B cell (primary cell): ENCODE results near the gene PML. TPM values are rescaled to one million over a fixed set of nuclear protein-coding genes. Genes with fewer than 3 reads are reported as not detected.

ENCODE experiments used
- ATAC-seq: fragments of 200-7000 bp; cut with Tn5 transposase; one replicate; pipeline ENCODE4 v1.10.0; 2021; ENCODE audit warnings: low read depth, mild to moderate bottlenecking, moderate number of reproducible peaks, moderate library complexity
- CTCF ChIA-PET: fragments of 350-600 bp; sonication (Branson Sonifier 250); formaldehyde crosslinking; loops from one replicate; lab custom pipeline; 2021; ENCODE audit warnings: antibody characterized with exemption, inconsistent platforms; lab: Charles Lee
- POLR2A ChIA-PET: fragments of 350-600 bp; sonication (Branson Sonifier 250); formaldehyde crosslinking; loops from one replicate; lab custom pipeline; 2021; ENCODE audit warnings: antibody characterized with exemption; lab: Charles Lee
- DNase-seq: peaks from one replicate; pipeline ENCODE4 v3.0.0; 2013
- H2AFZ ChIP-seq: 2 replicates; pipeline ENCODE4 v1.6.1; 2012; ENCODE audit warnings: mild to moderate bottlenecking, low read depth, low read length; ENCODE audit not compliant: insufficient read depth, poor library complexity, severe bottlenecking
- H3K27ac ChIP-seq, 2 donors: 1 replicate in 1 of 2; 2 replicates in 1 of 2; pipeline ENCODE4 v1.5.1; 2012 to 2013; ENCODE audit warnings: low read length in 2 of 2, mild to moderate bottlenecking in 2 of 2, moderate library complexity in 1 of 2
- H3K27me3 ChIP-seq, 4 experiments: fragments of 200-600 bp in 1 of 4; sonication (generic) in 1 of 4; replicated peaks in 1 of 4; 1 replicate in 2 of 4; 2 replicates in 2 of 4; pipeline versions ENCODE4 v1.6.1 to v1.7.0; 2013 to 2016; ENCODE audit warnings: low read length in 3 of 4, mild to moderate bottlenecking in 2 of 4, mixed read lengths in 1 of 4, moderate library complexity in 1 of 4; ENCODE audit not compliant: insufficient read depth in 4 of 4, control insufficient read depth in 3 of 4; ENCODE audit errors: control extremely low read depth in 1 of 4
- H3K36me3 ChIP-seq, 2 experiments: replicated peaks in 1 of 2; 1 replicate in 1 of 2; 2 replicates in 1 of 2; pipeline versions ENCODE4 v1.6.1 to v1.7.1; 2013; ENCODE audit warnings: low read length in 1 of 2; ENCODE audit not compliant: insufficient read depth in 2 of 2, control insufficient read depth in 1 of 2; ENCODE audit errors: control extremely low read depth in 1 of 2, extremely low read depth in 1 of 2
- H3K4me1 ChIP-seq, 2 donors: fragments of 200-600 bp in 1 of 2; sonication (generic) in 1 of 2; 1 replicate in 1 of 2; 2 replicates in 1 of 2; pipeline versions ENCODE4 v1.5.1 to v1.6.1; 2013 to 2017; ENCODE audit warnings: low read length in 2 of 2; ENCODE audit not compliant: control insufficient read depth in 2 of 2, insufficient read depth in 2 of 2
- H3K4me2 ChIP-seq: replicated peaks from 2 replicates; pipeline ENCODE3; 2012; ENCODE audit warnings: mild to moderate bottlenecking, low read depth, low read length; ENCODE audit not compliant: poor library complexity, severe bottlenecking
- H3K4me3 ChIP-seq, 5 experiments: fragments of 200-600 bp in 1 of 5; sonication (generic) in 1 of 5; 1 replicate in 3 of 5; 2 replicates in 2 of 5; pipeline versions ENCODE4 v1.5.1 to v1.7.0; 2011 to 2016; ENCODE audit warnings: low read length in 4 of 5, mild to moderate bottlenecking in 4 of 5, low read depth in 2 of 5, control low read depth in 1 of 5, moderate library complexity in 1 of 5; ENCODE audit not compliant: insufficient read depth in 1 of 5; ENCODE audit errors: control extremely low read depth in 1 of 5, extremely low read depth in 1 of 5
- H3K79me2 ChIP-seq: fragments of 200-600 bp; sonication (generic); one replicate; pipeline ENCODE4 v1.6.0; 2016; ENCODE audit warnings: low read length; ENCODE audit not compliant: control insufficient read depth, insufficient read depth
- H3K9ac ChIP-seq: fragments of 200-600 bp; sonication (generic); 2 replicates; pipeline ENCODE4 v1.6.1; 2017; ENCODE audit warnings: mild to moderate bottlenecking, low read length, moderate library complexity
- H3K9me3 ChIP-seq, 3 donors: one replicate each; pipeline versions ENCODE4 v1.6.1 to v1.7.1; 2013; ENCODE audit warnings: low read length in 2 of 3; ENCODE audit not compliant: control insufficient read depth in 2 of 3, insufficient read depth in 1 of 3; ENCODE audit errors: control extremely low read depth in 1 of 3
- H4K20me1 ChIP-seq: 2 replicates; pipeline ENCODE4 v1.6.0; 2012; ENCODE audit warnings: mild to moderate bottlenecking, low read length; ENCODE audit not compliant: insufficient read depth, control insufficient read depth, poor library complexity, severe bottlenecking
- H3K27ac Mint-ChIP-seq: one replicate; pipeline ENCODE4 v1.8.0; 2021; ENCODE audit warnings: mixed read lengths
- H3K27me3 Mint-ChIP-seq: one replicate; pipeline ENCODE4 v1.8.0; 2021; ENCODE audit warnings: mixed read lengths
- H3K4me1 Mint-ChIP-seq: one replicate; pipeline ENCODE4 v1.8.0; 2021; ENCODE audit warnings: mixed read lengths
- H3K4me3 Mint-ChIP-seq: one replicate; pipeline ENCODE4 v1.8.0; 2021; ENCODE audit warnings: mixed read lengths
- H3K9me3 Mint-ChIP-seq: one replicate; pipeline ENCODE4 v1.8.0; 2022; ENCODE audit warnings: mixed read lengths; ENCODE audit not compliant: insufficient read depth
- CTCF ChIP-seq: fragments of 200-600 bp; IDR thresholded peaks from one replicate; pipeline ENCODE4 v1.8.0; 2022; ENCODE audit warnings: antibody characterized with exemption, mild to moderate bottlenecking
- EZH2 ChIP-seq: IDR thresholded peaks from 2 replicates; pipeline ENCODE4 v1.6.1; 2012; ENCODE audit warnings: borderline replicate concordance, low read depth, mild to moderate bottlenecking, moderate library complexity, low read length; ENCODE audit not compliant: insufficient read depth, poor library complexity, severe bottlenecking
- WGBS: methylation state at CpG from one replicate; pipeline ENCODE4 v1.1.5; 2013; ENCODE audit warnings: missing lambda C conversion rate; ENCODE audit not compliant: insufficient coverage; 5-methylcytosine and 5-hydroxymethylcytosine counted together
- intact Hi-C: fragments of 100-400 bp; cut with micrococcal nuclease; formaldehyde crosslinking; loops from one replicate; pipeline ENCODE4 v1.10.0; 2022
- polyA plus RNA-seq: library from polyadenylated mRNA; depleted of rRNA; stranded (reverse); fragments of >200 nt; gene quantifications from 2 replicates; pipeline ENCODE4 v1.2.3, GENCODE V29; 2012
- total RNA-seq, 2 donors: library from RNA; stranded (reverse); fragments of 120-200 nt in 1 of 2; gene quantifications; 1 replicate in 1 of 2; 2 replicates in 1 of 2; pipeline versions ENCODE4 v1.2.3 to v1.2.4, GENCODE V29; 2013 to 2022

PML gene
- total and polyA plus RNA-seq, 2 donors (not counting 1 experiment from before 2014, with no cell fraction given): 59.2 to 66.3 TPM

DNA sequence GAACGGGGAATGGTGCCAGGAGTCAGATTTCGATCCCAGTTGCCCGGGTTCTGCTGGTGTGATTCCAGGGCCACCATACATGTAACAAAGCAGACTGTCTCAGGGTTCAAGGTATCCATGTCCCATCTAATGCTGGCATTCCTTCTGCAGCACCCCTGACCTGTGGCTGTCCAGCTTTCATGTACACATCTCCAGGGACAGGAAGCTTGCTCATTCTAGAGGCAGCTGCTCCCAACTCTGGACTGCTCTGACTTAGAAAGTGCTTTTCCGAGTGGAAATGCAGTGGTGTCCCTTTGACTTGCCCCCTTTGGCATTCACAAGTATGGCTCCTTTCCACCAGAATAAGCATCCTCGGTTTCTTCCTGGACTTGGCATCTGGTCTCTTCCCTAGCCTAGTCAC lies 30.9 kb downstream of the PML start:
- H3K27me3 Mint-ChIP-seq: no peaks in the 10 kb centered on the region

GRCh38 chr15:74027688-74028087 lies 33.2 kb downstream of the PML start:
- intact Hi-C loops: no loop called here

More for the DNA sequence above, 30.9 kb downstream of the PML start:
- Mint-ChIP-seq H3K27ac (no peak overlapping the region), H3K4me3 (no peak overlapping the region), H3K4me1 (peaks cover 1% of the 10 kb centered on the region), H3K9me3 (no peaks in the 10 kb centered on the region)
- Histone ChIP-seq H3K36me3 (peaks cover 14 to 76% of the 10 kb centered on the region in 2 experiments), H2AFZ (no peak overlapping the region), H3K27me3 (no peaks in the 10 kb centered on the region), H3K4me3 (no peak overlapping the region), H3K4me2 (no peak overlapping the region), H4K20me1 (peaks cover 52% of the 10 kb centered on the region), H3K9me3 (no peaks in the 10 kb centered on the region), H3K79me2 (peaks cover 47% of the 10 kb centered on the region), H3K9ac (no peak overlapping the region), H3K27ac (no peak overlapping the region), H3K4me1 (no peaks in the 10 kb centered on the region)
- intact Hi-C loops: no loop called here
- 96% methylated on average over 5 of the region's 5 CpGs for WGBS
- TF ChIP-seq CTCF (no peak), EZH2 (no peak)
- ChIA-PET CTCF (interaction anchor here (0.5 to 0.9 kb wide), 2 partner anchors 11 to 53 kb away, joined by 3 read pairs; no protein-coding TSS in a partner anchor), POLR2A (no interaction called here)
- DNase-seq (no peak), ATAC-seq (no peak)

More at GRCh38 chr15:74027688-74028087, 33.2 kb downstream of the PML start:
- no peaks in the 10 kb centered on the region for H3K4me1 ChIP-seq
- CTCF ChIA-PET: interaction anchor here (1.1 to 2.3 kb wide), 2 partner anchors 21 to 55 kb away, joined by 3 to 7 read pairs; no protein-coding TSS in a partner anchor
- H3K4me2 ChIP-seq: no peak overlapping the region
- H4K20me1 ChIP-seq: peaks cover 39% of the 10 kb centered on the region
- POLR2A ChIA-PET: interaction anchor here (1.1 kb wide), 1 partner anchor 1778 kb away, joined by 8 read pairs; no protein-coding TSS in a partner anchor
- no peaks in the 10 kb centered on the region for H3K9me3 ChIP-seq
- H3K4me3 ChIP-seq: no peak overlapping the region
- H3K9ac ChIP-seq: no peak overlapping the region
- no peaks in the 10 kb centered on the region for H3K27me3 ChIP-seq
- peaks cover 31% of the 10 kb centered on the region for H3K79me2 ChIP-seq
- Mint-ChIP-seq H3K4me3 (no peak overlapping the region), H3K9me3 (no peaks in the 10 kb centered on the region), H3K4me1 (no peaks in the 10 kb centered on the region), H3K27ac (no peak overlapping the region), H3K27me3 (no peaks in the 10 kb centered on the region)
- no peak for TF ChIP-seq CTCF
- no peak for TF ChIP-seq EZH2
- 84% methylated on average over 2 of the region's 3 CpGs for WGBS
- no peak for ATAC-seq
- H2AFZ ChIP-seq: no peak overlapping the region
- peaks cover 10 to 78% of the 10 kb centered on the region in 2 experiments for H3K36me3 ChIP-seq
- H3K27ac ChIP-seq: no peak overlapping the region
- no peak for DNase-seq
